ENCODE results near the gene ADPRHL1.
"Not testable (repeated sequence)": the region's sequence is repeated elsewhere in the genome, so short reads cannot be mapped to it uniquely, and the experiment has no call there.

DNA sequence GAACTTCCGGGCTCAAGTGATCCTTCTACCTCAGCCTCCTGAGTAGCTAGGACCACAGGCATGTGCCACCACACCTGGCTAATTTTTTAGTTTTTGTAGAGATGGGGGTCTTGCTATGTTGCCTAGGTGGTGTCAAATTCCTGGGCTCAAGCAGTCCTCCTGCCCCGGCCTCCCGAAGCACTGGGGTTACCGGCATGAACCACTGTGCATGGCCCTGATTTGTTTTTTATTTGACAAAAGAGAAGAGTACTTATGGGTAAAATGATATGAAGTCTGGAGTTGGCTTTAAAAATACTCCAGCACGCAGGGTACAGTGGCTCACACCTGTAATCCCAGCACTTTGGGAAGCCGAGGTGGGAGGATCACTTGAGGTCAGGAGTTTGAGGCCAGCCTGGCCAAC, 84.9 kb downstream of the ADPRHL1 start:
- not testable (repeated sequence) for TF ChIP-seq POLR2AphosphoS5 (IDR thresholded peaks at IDR 0.05; ENCODE audit: low read depth, low read length); POLR2A (IDR thresholded peaks at IDR 0.05; ENCODE audit: low read depth, low read length); TAF1 (IDR thresholded peaks at IDR 0.05; ENCODE audit: low read depth, low read length); SPI1 (IDR thresholded peaks at IDR 0.05; ENCODE audit: low read depth, low read length); POU2F2 (IDR thresholded peaks at IDR 0.05; ENCODE audit: low read depth, low read length); PAX5 (IDR thresholded peaks at IDR 0.05; ENCODE audit: insufficient read depth, low read length, severe bottlenecking)
